ENCODE results near the gene FCSK.
A peak's percentile ranks its signal among the peaks of the same experiment; 100 is the strongest.

The FCSK gene

GRCh38 chr16:70434484-70435260 lies 19.7 kb upstream of the FCSK start:
- CTCF ChIA-PET, result interaction anchor here (1.5 to 1.6 kb wide), 2 partner anchors 22 to 38 kb away, joined by 3 to 4 read pairs; no protein-coding TSS in a partner anchor
- Histone ChIP-seq H3K4me1 (ENCODE audit: control insufficient read depth, insufficient read depth, low read length) (peaks cover 15% of the 10 kb centered on the region), H3K36me3 (ENCODE audit: control insufficient read depth in 2 of 2, insufficient read depth in 1 of 2, low read length in 2 of 2) (peaks cover 0 to 13% of the 10 kb centered on the region in 2 experiments; a peak in 1 of 3 replicates), H3K9me3 (ENCODE audit: control insufficient read depth, insufficient read depth, low read depth, low read length) (no peaks in the 10 kb centered on the region), H3K27ac (ENCODE audit: extremely low read depth, low read depth, low read length) (no peak overlapping the region), H3K4me3 (ENCODE audit: low read depth, low read length) (no peak overlapping the region)
- POLR2A ChIA-PET, result interaction anchor here (0.5 kb wide), 1 partner anchor 30 kb away, joined by 9 read pairs; no protein-coding TSS in a partner anchor
- TF ChIP-seq ZNF280C (tag by site-specific recombination; IDR thresholded peaks at IDR 0.05) (no peak), ZNF664 (tag by site-specific recombination; IDR thresholded peaks at IDR 0.05) (no peak), HOXC10 (CRISPR knock-in tag; IDR thresholded peaks at IDR 0.05) (no peak), ZNF394 (tag by site-specific recombination; IDR thresholded peaks at IDR 0.05; ENCODE audit: borderline replicate concordance) (no peak), ZNF121 (tag by site-specific recombination; IDR thresholded peaks at IDR 0.05) (no peak), ZNF629 (tag by site-specific recombination; IDR thresholded peaks at IDR 0.05) (no peak)

DNA sequence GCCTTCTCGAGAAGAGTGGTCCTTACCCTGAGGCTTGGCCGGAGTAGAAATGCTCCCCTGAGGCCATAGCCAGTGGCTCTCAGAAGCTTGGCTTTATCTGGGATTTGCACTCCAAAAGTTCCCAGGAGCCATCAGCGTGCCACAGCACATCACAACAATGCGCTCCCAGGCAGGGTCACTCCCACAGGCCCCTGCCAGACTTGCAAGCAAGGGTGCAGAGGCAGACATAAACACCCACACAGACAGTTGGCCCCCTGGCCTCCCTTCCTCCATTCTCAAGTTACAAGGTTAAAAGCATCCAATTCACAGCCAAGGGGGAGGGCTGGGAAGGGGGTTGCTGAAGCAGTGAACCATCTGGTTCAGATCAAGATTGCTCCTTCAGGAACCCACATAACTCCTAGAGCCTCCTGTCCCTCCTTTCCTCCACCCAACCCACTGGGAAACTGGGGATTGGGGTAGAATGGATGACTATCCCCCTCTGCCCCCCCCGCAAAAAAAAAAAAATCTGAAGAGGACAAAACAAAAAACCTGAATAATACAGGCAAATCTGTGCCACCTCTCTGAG lies 17.3 kb upstream of the FCSK start:
- ChIA-PET CTCF (interaction anchor here (1.3 kb wide), 1 partner anchor 56 kb away, joined by 4 read pairs; no protein-coding TSS in a partner anchor), POLR2A (interaction anchor here (0.6 to 6.0 kb wide), 4 partner anchors 9 to 57 kb away, joined by 4 to 31 read pairs (median 18); partner anchors contain the start of gene FCSK)
- peak overlapping the region; percentile 71 for H3K27ac ChIP-seq (ENCODE audit: extremely low read depth, low read depth, low read length)
- peaks cover 0 to 13% of the 10 kb centered on the region in 2 experiments; a peak in 1 of 3 replicates for H3K36me3 ChIP-seq (ENCODE audit: control insufficient read depth in 2 of 2, insufficient read depth in 1 of 2, low read length in 2 of 2)
- H3K4me1 ChIP-seq (ENCODE audit: control insufficient read depth, insufficient read depth, low read length), result peaks cover 7% of the 10 kb centered on the region
- no peaks in the 10 kb centered on the region for H3K9me3 ChIP-seq (ENCODE audit: control insufficient read depth, insufficient read depth, low read depth, low read length)
- peak overlapping the region; percentile 52 for H3K4me3 ChIP-seq (ENCODE audit: low read depth, low read length)
- TF ChIP-seq ZNF610 (tag by site-specific recombination; IDR thresholded peaks at IDR 0.05; ENCODE audit: borderline replicate concordance) (0 out of 2 replicates have a peak, but pooled peaks have one; percentile 48), ZNF521 (tag by site-specific recombination; IDR thresholded peaks at IDR 0.05) (no peak), SALL2 (tag by site-specific recombination; IDR thresholded peaks at IDR 0.05; ENCODE audit: borderline replicate concordance) (no peak), ZNF18 (tag by site-specific recombination; IDR thresholded peaks at IDR 0.05) (peak; percentile 77), ZNF221 (tag by site-specific recombination; IDR thresholded peaks at IDR 0.05; ENCODE audit: borderline replicate concordance) (no peak), ZNF600 (tag by site-specific recombination; IDR thresholded peaks at IDR 0.05) (peak; percentile 83), KLF17 (tag by site-specific recombination; IDR thresholded peaks at IDR 0.05) (peak; percentile 69), SP7 (tag by site-specific recombination; IDR thresholded peaks at IDR 0.05) (peak; percentile 84), ZNF677 (tag by site-specific recombination; IDR thresholded peaks at IDR 0.05) (no peak), ZNF658 (tag by site-specific recombination; IDR thresholded peaks at IDR 0.05) (no peak), ZNF837 (tag by site-specific recombination; IDR thresholded peaks at IDR 0.05) (no peak), TRIM28 (IDR thresholded peaks at IDR 0.05; ENCODE audit: borderline replicate concordance, low read length) (peak; percentile 63; the same call in 1 of the 2 replicates), ZNF629 (tag by site-specific recombination; IDR thresholded peaks at IDR 0.05) (peak; percentile 18; the same call in 1 of the 2 replicates), ZXDB (tag by site-specific recombination; IDR thresholded peaks at IDR 0.05) (peak; percentile 97), ZNF558 (tag by site-specific recombination; IDR thresholded peaks at IDR 0.05) (no peak), ZNF692 (tag by site-specific recombination; IDR thresholded peaks at IDR 0.05) (peak; percentile 43; the same call in 1 of the 2 replicates), SP3 (tag by site-specific recombination; IDR thresholded peaks at IDR 0.05) (no peak), ELK4 (IDR thresholded peaks at IDR 0.05; ENCODE audit: borderline replicate concordance, low read depth, low read length) (no peak)
- TF ChIP-seq, protein P1, sequence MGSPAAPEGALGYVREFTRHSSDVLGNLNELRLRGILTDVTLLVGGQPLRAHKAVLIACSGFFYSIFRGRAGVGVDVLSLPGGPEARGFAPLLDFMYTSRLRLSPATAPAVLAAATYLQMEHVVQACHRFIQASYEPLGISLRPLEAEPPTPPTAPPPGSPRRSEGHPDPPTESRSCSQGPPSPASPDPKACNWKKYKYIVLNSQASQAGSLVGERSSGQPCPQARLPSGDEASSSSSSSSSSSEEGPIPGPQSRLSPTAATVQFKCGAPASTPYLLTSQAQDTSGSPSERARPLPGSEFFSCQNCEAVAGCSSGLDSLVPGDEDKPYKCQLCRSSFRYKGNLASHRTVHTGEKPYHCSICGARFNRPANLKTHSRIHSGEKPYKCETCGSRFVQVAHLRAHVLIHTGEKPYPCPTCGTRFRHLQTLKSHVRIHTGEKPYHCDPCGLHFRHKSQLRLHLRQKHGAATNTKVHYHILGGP (tag by site-specific recombination; IDR thresholded peaks at IDR 0.05), result no peak

Measured in HEK293 (cell line).